ENCODE results near the gene KIF27.
"Not testable (repeated sequence)": the region's sequence is repeated elsewhere in the genome, so short reads cannot be mapped to it uniquely, and the experiment has no call there.

GRCh38 chr9:83837070-83837643 lies 84.1 kb downstream of the KIF27 start:
- TF ChIP-seq CTCF, POLR2A, EP300 (IDR thresholded peaks at IDR 0.05): not testable (repeated sequence)

All from ovary (tissue), 3 donors.